ENCODE results near the gene ZNF611.
"Not testable (repeated sequence)": the region's sequence is repeated elsewhere in the genome, so short reads cannot be mapped to it uniquely, and the experiment has no call there.

- TF ChIP-seq HINFP (tag; conservative IDR thresholded peaks at IDR 0.05; ENCODE audit: low read depth); ID3 (CRISPR knock-in tag; IDR thresholded peaks at IDR 0.05); ATF6 (CRISPR knock-in tag; IDR thresholded peaks at IDR 0.05); ZNF699 (CRISPR knock-in tag; IDR thresholded peaks at IDR 0.05; ENCODE audit: insufficient replicate concordance); POLR2A (conservative IDR thresholded peaks at IDR 0.05); E2F4 (CRISPR knock-in tag; IDR thresholded peaks at IDR 0.05; ENCODE audit: low read depth); ZNF282 (CRISPR knock-in tag; IDR thresholded peaks at IDR 0.05): not testable (repeated sequence)
- 0 out of 2 replicates have a peak, but pooled peaks have one; percentile 79 for TF ChIP-seq ID3 (tag; IDR thresholded peaks at IDR 0.05)
Observed at GRCh38 chr19:52723907-52724598, 10.8 kb downstream of the ZNF611 start.

Measured in K562 (cell line).